Raji (cell line): ENCODE data around the gene KCTD16.

Source experiments
- POLR2A ChIP-seq: IDR thresholded peaks from 2 replicates; pipeline ENCODE4 v1.6.1; 2011; ENCODE audit warnings: low read depth, low read length, control low read depth; ENCODE audit not compliant: insufficient read depth

Gene KCTD16

DNA sequence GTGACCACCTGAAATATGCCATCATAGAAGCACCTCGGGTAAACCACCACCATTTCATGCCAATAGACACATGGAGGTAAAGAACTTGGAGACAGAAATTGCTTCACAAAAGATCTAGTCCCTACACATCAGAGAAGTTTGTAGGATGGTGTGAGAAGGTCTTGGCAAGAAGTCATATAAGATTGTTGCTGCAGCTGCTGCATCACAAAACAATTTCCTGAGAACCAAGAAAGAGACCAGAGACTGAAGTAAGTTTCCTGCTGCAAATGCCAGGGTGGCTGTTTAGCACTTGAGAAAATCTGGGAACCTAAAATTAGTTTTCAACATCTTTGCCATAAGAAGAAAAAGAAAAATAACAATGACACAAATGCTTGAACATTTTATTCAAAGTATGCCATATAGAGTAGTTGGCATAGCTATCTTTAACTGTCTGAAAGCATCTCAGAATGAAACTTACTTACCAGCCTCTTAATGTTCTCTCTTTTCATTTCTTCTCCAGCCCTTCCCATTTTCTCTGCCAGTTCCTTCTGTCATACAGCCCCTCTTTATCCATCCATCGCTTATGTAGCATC lies 114.3 kb downstream of the KCTD16 start:
- no peak for TF ChIP-seq POLR2A

DNA sequence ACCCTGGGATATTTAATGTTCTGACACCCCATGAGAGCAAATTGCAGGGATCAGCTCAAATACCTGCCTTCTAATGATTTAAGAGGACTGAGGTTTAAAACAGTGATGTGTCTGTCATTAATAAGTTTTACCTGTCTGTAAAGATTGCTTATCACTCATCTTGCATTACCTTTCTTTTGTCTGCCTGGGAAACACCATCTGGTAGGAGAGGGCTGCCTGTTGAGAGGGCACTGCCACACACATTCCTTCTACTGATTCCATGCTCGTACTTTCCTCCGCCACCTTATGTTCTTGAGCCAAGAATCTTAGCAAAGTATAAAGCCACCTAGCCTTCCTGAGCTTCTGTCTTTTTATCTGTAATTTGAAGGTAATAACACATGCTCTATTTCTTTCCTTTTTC lies 118.6 kb downstream of the KCTD16 start:
- TF ChIP-seq POLR2A = no peak

GRCh38 chr5:144292029-144292428 lies 121.4 kb downstream of the KCTD16 start:
- TF ChIP-seq POLR2A = no peak

- TF ChIP-seq POLR2A = no peak
Observed at GRCh38 chr5:144295284-144295683, 124.6 kb downstream of the KCTD16 start.

DNA sequence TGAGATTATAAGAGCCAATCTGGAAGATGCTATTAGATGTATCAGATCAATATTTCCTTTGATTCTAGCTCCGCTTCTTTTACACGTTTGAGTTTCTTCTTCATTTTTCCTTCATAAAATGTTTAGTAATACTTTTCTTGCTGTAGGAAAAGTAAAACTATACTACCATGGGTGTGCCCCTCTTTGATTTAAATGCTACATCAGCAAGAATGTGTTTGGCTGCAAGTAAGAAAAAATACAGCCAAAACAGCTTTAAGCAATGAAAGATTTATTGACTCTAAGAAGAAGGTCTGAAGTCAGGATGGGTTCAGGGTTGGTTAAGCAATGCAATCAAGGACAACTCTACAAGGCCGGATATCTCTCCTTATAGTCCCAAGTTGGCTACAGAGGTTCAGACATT lies 126.4 kb downstream of the KCTD16 start:
- TF ChIP-seq POLR2A = no peak

DNA sequence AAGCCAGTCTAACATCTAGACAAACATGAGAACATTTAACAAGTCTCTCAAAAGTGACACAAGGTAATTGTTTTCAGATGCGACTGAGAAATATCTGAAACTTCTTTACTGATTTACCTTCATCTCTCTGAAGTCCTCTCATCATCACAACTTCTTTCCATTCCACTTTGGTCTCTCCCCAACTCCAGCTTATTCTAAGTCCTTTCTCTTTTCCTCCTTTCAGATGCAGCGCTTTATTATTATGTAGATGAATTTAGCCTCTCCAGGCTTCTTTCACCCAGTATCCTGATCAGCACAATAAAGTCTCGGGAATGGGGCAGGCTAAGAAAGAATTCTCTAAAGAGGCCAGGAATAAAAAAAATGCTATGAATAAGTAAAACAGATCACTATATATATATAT lies 128.0 kb downstream of the KCTD16 start:
- no peak for TF ChIP-seq POLR2A

DNA sequence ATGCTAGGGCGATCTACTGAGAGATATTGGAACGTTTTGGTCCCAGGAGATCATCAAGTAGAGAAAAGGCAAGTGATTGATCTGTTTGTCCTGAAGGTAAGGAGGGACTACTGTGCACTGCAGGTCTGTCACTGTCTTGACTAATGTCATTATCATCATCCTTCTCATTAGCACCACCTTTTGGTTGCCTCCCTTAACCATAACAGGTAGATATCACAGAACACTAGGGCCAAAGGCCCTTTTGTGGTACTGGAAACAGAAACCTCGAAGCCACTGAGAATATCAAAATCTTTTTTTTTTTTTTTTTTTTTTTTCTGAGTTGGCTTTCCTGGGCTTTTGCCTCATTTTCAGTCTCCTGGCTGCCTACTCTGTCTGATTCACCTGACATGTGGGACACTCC lies 134.0 kb downstream of the KCTD16 start:
- TF ChIP-seq POLR2A = no peak

DNA sequence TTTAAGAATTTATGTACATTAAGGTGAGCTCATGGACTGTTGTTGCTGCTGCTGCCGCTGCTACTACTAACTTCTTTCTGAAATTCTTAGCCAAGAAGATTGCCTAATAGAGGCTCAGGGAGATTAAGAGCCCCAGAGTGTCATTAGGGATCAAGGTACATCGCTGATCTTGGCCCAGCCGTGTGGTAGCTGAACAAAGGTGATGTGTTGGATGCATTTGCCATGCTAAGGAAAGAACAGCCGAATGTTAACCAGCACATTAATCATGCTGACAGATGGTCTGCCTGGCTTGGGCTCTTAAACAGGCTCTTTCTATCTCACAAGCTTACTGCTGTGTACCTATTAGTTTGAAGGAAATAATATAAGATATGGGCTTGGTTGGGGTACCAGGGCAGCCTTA lies 137.1 kb downstream of the KCTD16 start:
- no peak for TF ChIP-seq POLR2A

GRCh38 chr5:144308174-144308573 lies 137.5 kb downstream of the KCTD16 start:
- TF ChIP-seq POLR2A = no peak

- TF ChIP-seq POLR2A = no peak
Observed at GRCh38 chr5:144308906-144309670, 138.4 kb downstream of the KCTD16 start.

DNA sequence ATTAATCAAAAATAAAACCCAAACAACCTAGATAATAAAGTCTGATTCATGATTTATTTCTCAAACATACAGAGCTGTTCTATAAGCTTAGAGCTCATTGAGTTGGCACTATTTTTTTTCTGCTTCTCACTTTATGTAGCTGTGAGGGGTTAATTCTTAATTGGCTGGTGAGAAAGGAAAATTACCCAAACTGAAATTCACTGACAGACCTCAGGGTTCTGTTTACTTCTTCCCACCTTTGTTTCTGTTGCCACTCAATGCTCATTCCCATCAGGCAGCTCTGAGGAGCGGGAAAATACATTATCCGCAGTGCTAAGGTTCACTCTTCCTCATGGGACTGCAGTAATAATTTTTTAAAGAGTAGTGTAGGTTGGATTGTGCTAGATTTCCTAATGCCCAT lies 139.9 kb downstream of the KCTD16 start:
- no peak for TF ChIP-seq POLR2A

- no peak for TF ChIP-seq POLR2A
Observed at GRCh38 chr5:144313147-144313726, 142.6 kb downstream of the KCTD16 start.

- no peak for TF ChIP-seq POLR2A
Observed at GRCh38 chr5:144315026-144315425, 144.4 kb downstream of the KCTD16 start.

GRCh38 chr5:144315994-144316634 lies 145.4 kb downstream of the KCTD16 start:
- no peak for TF ChIP-seq POLR2A

DNA sequence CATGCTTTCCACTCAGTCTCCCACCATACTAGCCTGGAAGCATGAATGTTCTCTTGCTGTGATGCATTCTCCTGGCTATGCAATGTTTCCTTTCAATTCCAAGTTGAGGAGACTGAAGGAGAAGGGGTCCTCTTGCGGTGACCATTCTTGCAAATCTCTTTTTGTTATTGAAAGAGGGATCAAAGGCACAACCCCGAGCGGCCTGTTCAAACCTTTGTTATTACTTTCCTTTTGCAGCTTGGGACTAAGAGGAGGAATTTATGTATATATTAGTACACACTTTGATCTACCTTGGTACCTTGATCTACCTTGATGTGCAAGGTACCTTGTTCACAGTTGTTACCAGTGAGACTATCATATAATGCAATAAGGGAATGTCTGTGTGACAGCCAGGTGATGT lies 147.3 kb downstream of the KCTD16 start:
- no peak for TF ChIP-seq POLR2A

DNA sequence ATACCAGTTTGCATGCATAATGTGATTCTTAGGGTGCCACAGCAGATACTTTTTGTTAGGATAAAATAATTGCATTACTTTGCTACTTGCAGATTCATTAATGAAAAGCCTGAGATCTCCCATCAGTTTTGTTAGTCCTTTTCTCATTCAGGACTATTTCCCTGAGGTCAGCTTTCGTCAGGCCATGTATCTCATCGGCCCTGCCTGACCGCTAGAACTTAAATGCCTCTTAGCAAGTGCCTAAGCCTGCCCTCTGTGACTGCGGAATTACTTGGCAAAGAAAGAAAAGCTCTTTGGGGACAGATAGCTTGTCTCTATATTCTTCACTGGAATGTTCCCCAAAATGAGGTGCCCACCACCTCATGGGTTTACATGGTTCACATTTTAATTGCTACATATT lies 147.8 kb downstream of the KCTD16 start:
- no peak for TF ChIP-seq POLR2A
